Endothelial cell of umbilical vein (primary cell): ENCODE data around the gene GTSF1L. TPM values are rescaled to one million over a fixed set of nuclear protein-coding genes. Genes with fewer than 3 reads are reported as not detected.

Experiments
- Bru-seq: library from RNA; stranded (reverse); fragments of 400-500 nt; gene quantifications from one replicate; lab custom pipeline; 2021; lab: Mats Ljungman, UMichigan
- BruChase-seq, 2 experiments: library from RNA; stranded (reverse); fragments of 400-500 nt; gene quantifications; one replicate each; lab custom pipeline; 2021; lab: Mats Ljungman, UMichigan
- BruUV-seq: library from RNA; stranded (reverse); fragments of 400-500 nt; replicated peaks from 2 replicates; lab custom pipeline; 2021; lab: Mats Ljungman, UMichigan
- CTCF ChIA-PET: fragments of 300-600, 350-600 bp; sonication (Branson Sonifier 250); formaldehyde crosslinking; loops from one replicate; lab custom pipeline; 2021; ENCODE audit warnings: antibody characterized with exemption, inconsistent platforms; lab: Charles Lee
- POLR2A ChIA-PET: fragments of 300-600, 350-600 bp; sonication (Branson Sonifier 250); formaldehyde crosslinking; loops from one replicate; lab custom pipeline; 2021; ENCODE audit warnings: antibody characterized with exemption, inconsistent platforms; lab: Charles Lee
- DNase-seq: peaks from one replicate; pipeline ENCODE4 v3.0.0-alpha.2; 2011; ENCODE audit warnings: low read depth, low spot score
- FAIRE-seq: peaks from 2 replicates; lab custom pipeline; 2011; peaks lifted over from hg19 to GRCh38; lab: Jason Lieb, UNC
- H2AFZ ChIP-seq: 2 replicates; pipeline ENCODE4 v1.6.0; 2012; ENCODE audit warnings: low read depth, low read length, control low read depth, inconsistent platforms
- H3K27ac ChIP-seq: 2 replicates; pipeline ENCODE4 v1.5.1; 2011; ENCODE audit warnings: low read depth, mild to moderate bottlenecking, control low read depth, low read length, moderate library complexity; ENCODE audit not compliant: insufficient read depth
- H3K27me3 ChIP-seq, 2 experiments: 2 replicates each; pipeline versions ENCODE4 v1.6.0 to v1.6.1; 2011; ENCODE audit warnings: low read length in 2 of 2, mixed read lengths in 1 of 2; ENCODE audit not compliant: control insufficient read depth in 2 of 2, insufficient read depth in 2 of 2
- H3K36me3 ChIP-seq, 2 experiments: 2 replicates in 1 of 2; 3 replicates in 1 of 2; pipeline ENCODE4 v1.5.1; 2011; ENCODE audit warnings: low read length in 2 of 2, mild to moderate bottlenecking in 1 of 2, moderate library complexity in 1 of 2; ENCODE audit not compliant: control insufficient read depth in 2 of 2, insufficient read depth in 2 of 2; ENCODE audit errors: extremely low read depth in 1 of 2
- H3K4me1 ChIP-seq: 3 replicates; pipeline ENCODE4 v1.5.1; 2011; ENCODE audit warnings: mild to moderate bottlenecking, low read length; ENCODE audit not compliant: control insufficient read depth, insufficient read depth; ENCODE audit errors: extremely low read depth
- H3K4me2 ChIP-seq: 2 replicates; pipeline ENCODE4 v1.6.1; 2011; ENCODE audit warnings: low read length, control low read depth, mixed read lengths; ENCODE audit not compliant: insufficient read depth
- H3K4me3 ChIP-seq, 3 experiments: fragments of 200-600 bp in 1 of 3; sonication (generic), shearing (Covaris generic) in 1 of 3; replicated peaks in 1 of 3; 2 replicates each; pipeline ENCODE4 v1.5.1; 2011 to 2016; ENCODE audit warnings: control low read depth in 3 of 3, low read length in 3 of 3, mild to moderate bottlenecking in 2 of 3, inconsistent platforms in 1 of 3, low read depth in 1 of 3, moderate library complexity in 1 of 3; ENCODE audit not compliant: insufficient read depth in 1 of 3
- H3K79me2 ChIP-seq: 2 replicates; pipeline ENCODE4 v1.6.0; 2012; ENCODE audit warnings: low read length, inconsistent platforms; ENCODE audit not compliant: control insufficient read depth, insufficient read depth
- H3K9ac ChIP-seq: replicated peaks from 2 replicates; pipeline ENCODE3; 2011; ENCODE audit warnings: low read length, control low read depth; ENCODE audit not compliant: insufficient read depth; ENCODE audit errors: extremely low read depth
- H3K9me1 ChIP-seq: replicated peaks from 3 replicates; pipeline ENCODE4 v1.6.0; 2011; ENCODE audit warnings: mild to moderate bottlenecking, low read length; ENCODE audit not compliant: control insufficient read depth, insufficient read depth; ENCODE audit errors: extremely low read depth
- H3K9me3 ChIP-seq: replicated peaks from 2 replicates; pipeline ENCODE4 v1.5.1; 2012; ENCODE audit warnings: low read length, inconsistent platforms; ENCODE audit not compliant: control insufficient read depth, insufficient read depth
- H4K20me1 ChIP-seq: replicated peaks from 2 replicates; pipeline ENCODE3; 2011; ENCODE audit warnings: mild to moderate bottlenecking, low read length; ENCODE audit not compliant: control insufficient read depth, insufficient read depth; ENCODE audit errors: extremely low read depth
- CTCF ChIP-seq, 2 donors: IDR thresholded peaks; 1 replicate in 1 of 2; 2 replicates in 1 of 2; pipeline ENCODE4 v1.5.1; 2011; ENCODE audit warnings: low read length in 2 of 2, mild to moderate bottlenecking in 2 of 2, moderate library complexity in 2 of 2, control low read depth in 1 of 2, inconsistent platforms in 1 of 2, low read depth in 1 of 2; ENCODE audit not compliant: insufficient read depth in 1 of 2; ENCODE audit errors: extremely low read depth in 1 of 2
- EZH2 ChIP-seq: IDR thresholded peaks from 2 replicates; pipeline ENCODE4 v1.6.1; 2012; ENCODE audit warnings: borderline replicate concordance, low read depth, mild to moderate bottlenecking, moderate library complexity, low read length, inconsistent platforms; ENCODE audit not compliant: severe bottlenecking
- FOS ChIP-seq: IDR thresholded peaks from 2 replicates; pipeline ENCODE4 v1.6.1; 2011; ENCODE audit warnings: mild to moderate bottlenecking, low read length, moderate library complexity, borderline replicate concordance; ENCODE audit not compliant: insufficient read depth
- GATA2 ChIP-seq: IDR thresholded peaks from 2 replicates; pipeline ENCODE4 v1.7.0; 2011; ENCODE audit warnings: low read depth, mild to moderate bottlenecking, moderate library complexity, mixed read lengths, low read length; ENCODE audit not compliant: insufficient read length, insufficient read depth
- JUN ChIP-seq: IDR thresholded peaks from 2 replicates; pipeline ENCODE4 v1.6.1; 2011; ENCODE audit warnings: borderline replicate concordance, low read depth; ENCODE audit not compliant: insufficient read length, insufficient read depth
- MYC ChIP-seq: IDR thresholded peaks from one replicate; pipeline ENCODE4 v1.6.1; 2011; ENCODE audit warnings: mild to moderate bottlenecking, low read depth, low read length
- POLR2A ChIP-seq: IDR thresholded peaks from 2 replicates; pipeline ENCODE4 v1.6.1; 2012; ENCODE audit warnings: low read depth, mild to moderate bottlenecking, control low read depth, low read length
- POLR2AphosphoS5 ChIP-seq: IDR thresholded peaks from 2 replicates; pipeline ENCODE4 v1.6.1; 2012; ENCODE audit warnings: low read depth, mild to moderate bottlenecking, control low read depth, low read length, moderate library complexity; ENCODE audit not compliant: insufficient read depth
- dilution Hi-C: fragments of 300-500 bp; cut with MboI; formaldehyde crosslinking; loops from one replicate; pipeline ENCODE4 v1.15.0; 2019; ENCODE audit warnings: low sequenced_read_pairs; ENCODE audit not compliant: extremely low pct_ligation_motif_present
- intact Hi-C: fragments of 100-400 bp; cut with micrococcal nuclease; formaldehyde crosslinking; loops from one replicate; pipeline ENCODE4 v1.10.0; 2022
- long read RNA-seq: library from polyadenylated mRNA; stranded (forward); transcript quantifications from one replicate; pipeline ENCODE4 v2.0.0, GENCODE V29; 2021
- polyA minus RNA-seq, 3 experiments: library from RNA; depleted of rRNA, polyadenylated mRNA; stranded (reverse); fragments of >200 nt; gene quantifications; 1 replicate in 1 of 3; 2 replicates in 2 of 3; pipeline ENCODE4 v1.2.3, GENCODE V29; 2011
- polyA plus RNA-seq, 4 experiments: library from polyadenylated mRNA; depleted of rRNA in 3 of 4; stranded (reverse) in 3 of 4; unstranded in 1 of 4; fragments of >200 nt; gene quantifications; 2 replicates each; pipeline versions ENCODE4 v1.2.1 to v1.2.3, GENCODE V29; 2011 to 2012; ENCODE audit warnings: missing spikeins in 1 of 4
- total RNA-seq: library from RNA; stranded (reverse); gene quantifications from 2 replicates; pipeline ENCODE4 v1.2.3, GENCODE V29; 2021
- TF ChIP-seq, protein P1 (sequence below): IDR thresholded peaks from 2 replicates; pipeline ENCODE4 v1.6.1; 2011; ENCODE audit not compliant: insufficient read depth, insufficient read length

The GTSF1L gene
- total RNA-seq (not detected in 2 replicates), polyA plus RNA-seq (not detected in 2 replicates), polyA minus RNA-seq (not detected in 2 replicates), Bru-seq, nascent RNA (not detected), BruChase-seq, experiment 1, labeled RNA remaining after a 6-hour chase (not detected), BruChase-seq, experiment 2, labeled RNA remaining after a 2-hour chase (not detected)
- not detected in 2 replicates for polyA plus RNA-seq (2011; cell fraction: cytosol; rRNA removed)
- polyA plus RNA-seq (2011; cell fraction: nucleus; rRNA removed), result not detected in 2 replicates
- polyA plus RNA-seq (2012), result not detected in 2 replicates
- polyA minus RNA-seq (2011; cell fraction: cytosol; rRNA and poly(A)+ RNA removed), result not detected
- not detected in 2 replicates for polyA minus RNA-seq (2011; cell fraction: nucleus; rRNA and poly(A)+ RNA removed)
- long read RNA-seq, result 0 reads

DNA sequence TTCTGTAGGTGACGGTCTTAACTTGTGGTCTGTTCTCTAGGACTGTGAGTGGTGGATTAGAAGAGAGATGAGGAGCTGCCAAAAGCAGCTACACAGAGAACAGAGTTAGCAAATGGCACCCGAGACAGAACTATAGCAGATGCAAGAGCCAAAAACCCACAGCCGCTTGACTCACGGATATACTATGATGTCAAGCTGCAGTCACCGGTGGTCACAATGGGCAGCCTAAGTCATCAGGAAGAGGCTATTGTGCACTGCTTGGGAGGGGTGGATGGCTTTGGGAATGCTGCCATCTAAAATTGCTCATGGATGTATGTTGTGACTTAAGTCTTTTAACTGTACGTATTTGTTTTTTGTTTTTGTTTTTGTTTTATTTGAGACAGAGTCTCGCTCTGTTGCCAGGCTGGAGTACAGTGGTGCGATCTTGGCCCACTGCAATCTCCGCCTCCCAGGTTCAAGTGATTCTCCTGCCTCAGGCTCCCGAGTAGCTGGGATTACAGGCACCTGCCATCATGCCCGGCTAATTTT, at the start of gene GTSF1L:
GTSF1L (minus strand) TSS at position 192 of the 528 bp plus-strand sequence. CDS start 308 bp downstream, outside the sequence.
- Histone ChIP-seq H3K9ac (no peak within 1 kb of the TSS), H3K4me2 (no peak within 1 kb of the TSS), H3K9me3 (no peaks in the 10 kb centered on the region), H3K27ac (no peak within 1 kb of the TSS), H3K79me2 (no peaks in the 10 kb centered on the region), H3K36me3 (no peaks in the 10 kb centered on the region), H3K4me1 (peaks cover 3% of the 10 kb centered on the region), H4K20me1 (no peaks in the 10 kb centered on the region), H3K4me3 (no peak within 1 kb of the TSS), H3K9me1 (no peaks in the 10 kb centered on the region), H2AFZ (peak within 1 kb of the TSS; percentile 70), H3K27me3 (peaks cover 0 to 3% of the 10 kb centered on the region in 2 experiments)
- ChIA-PET POLR2A (no interaction called here), CTCF (interaction anchor here (1.0 to 1.7 kb wide), 2 partner anchors 189 to 353 kb away, joined by 3 to 5 read pairs; no protein-coding TSS in a partner anchor)
- TF ChIP-seq JUN (peak; percentile 40), MYC (no peak), POLR2AphosphoS5 (no peak), POLR2A (no peak), GATA2 (no peak), EZH2 (no peak), FOS (peak; percentile 77), CTCF (IDR thresholded peaks at IDR 0.05; ENCODE audit: extremely low read depth in 1 of 2, insufficient read depth in 1 of 2, low read depth in 1 of 2, low read length in 2 of 2) (no peak)
- TF ChIP-seq, protein P1, sequence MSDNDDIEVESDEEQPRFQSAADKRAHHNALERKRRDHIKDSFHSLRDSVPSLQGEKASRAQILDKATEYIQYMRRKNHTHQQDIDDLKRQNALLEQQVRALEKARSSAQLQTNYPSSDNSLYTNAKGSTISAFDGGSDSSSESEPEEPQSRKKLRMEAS, result no peak
- dilution Hi-C loops, result no loop called here
- BruUV-seq, result no TSS peak
- FAIRE-seq, result peak; percentile 97
- intact Hi-C loops, result no loop called here
- DNase-seq, result peak; percentile 45
